IPS-15b (cell line): Measurements from ENCODE around the gene RAD51AP1.

Source experiments
- H3K27me3 ChIP-seq: one replicate; pipeline ENCODE4 v1.6.1; 2013; ENCODE audit warnings: low read length; ENCODE audit not compliant: control insufficient read depth, insufficient read depth
- H3K36me3 ChIP-seq: one replicate; pipeline ENCODE4 v1.6.1; 2013; ENCODE audit warnings: low read length; ENCODE audit not compliant: control insufficient read depth, insufficient read depth
- H3K4me1 ChIP-seq: one replicate; pipeline ENCODE4 v1.6.1; 2013; ENCODE audit warnings: mild to moderate bottlenecking, low read length; ENCODE audit not compliant: control insufficient read depth, insufficient read depth
- H3K4me3 ChIP-seq: one replicate; pipeline ENCODE4 v1.5.1; 2013; ENCODE audit warnings: low read depth, low read length
- H3K9ac ChIP-seq: one replicate; pipeline ENCODE4 v1.6.1; 2013; ENCODE audit warnings: low read depth, mild to moderate bottlenecking, low read length
- H3K9me3 ChIP-seq: one replicate; pipeline ENCODE4 v1.6.1; 2013; ENCODE audit warnings: mild to moderate bottlenecking, low read length; ENCODE audit not compliant: control insufficient read depth, insufficient read depth

The RAD51AP1 gene

DNA sequence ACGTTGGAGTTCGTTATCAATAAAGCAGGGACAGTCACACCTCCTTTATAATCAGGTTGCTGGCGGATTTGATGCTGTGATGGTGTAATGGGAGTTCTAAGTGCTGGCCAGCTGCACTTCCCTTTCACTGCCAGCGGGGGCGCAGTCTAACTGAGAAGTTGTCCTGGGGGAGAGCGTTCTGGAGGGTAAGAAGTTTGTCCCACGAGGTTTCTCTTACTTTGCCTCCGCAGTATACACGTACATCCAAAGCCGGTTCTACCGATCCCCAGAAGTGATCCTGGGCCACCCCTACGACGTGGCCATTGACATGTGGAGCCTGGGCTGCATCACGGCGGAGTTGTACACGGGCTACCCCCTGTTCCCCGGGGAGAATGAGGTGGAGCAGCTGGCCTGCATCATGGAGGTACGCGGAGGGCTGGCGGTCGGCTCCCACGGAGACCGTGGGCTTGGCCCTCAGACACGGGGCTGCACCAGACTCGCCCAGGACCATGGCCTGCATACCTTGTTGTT lies 66.0 kb downstream of the RAD51AP1 start:
- H3K9ac ChIP-seq = peak overlapping the region; percentile 73
- H3K4me3 ChIP-seq = peak overlapping the region; percentile 81
- peaks cover 7% of the 10 kb centered on the region for H3K4me1 ChIP-seq
- H3K36me3 ChIP-seq = no peaks in the 10 kb centered on the region
- peaks cover 2% of the 10 kb centered on the region for H3K27me3 ChIP-seq
- H3K9me3 ChIP-seq = no peaks in the 10 kb centered on the region

DNA sequence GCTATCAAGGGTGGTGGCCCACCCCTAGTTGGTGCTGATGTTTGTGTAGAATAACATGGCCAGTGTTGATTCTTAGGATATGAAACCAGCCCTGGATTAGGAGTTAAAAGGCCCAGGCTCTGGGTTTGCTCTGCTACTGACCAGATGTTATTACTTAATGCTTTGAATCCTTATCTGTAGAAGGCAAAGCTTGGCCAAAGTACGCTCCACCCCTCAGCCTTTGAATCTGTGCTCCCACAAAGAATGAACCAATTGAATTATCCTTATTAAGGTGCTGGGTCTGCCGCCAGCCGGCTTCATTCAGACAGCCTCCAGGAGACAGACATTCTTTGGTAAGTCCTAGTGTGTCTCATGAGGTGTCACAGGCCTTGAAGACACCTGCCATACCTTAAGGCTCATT lies 68.4 kb downstream of the RAD51AP1 start:
- Histone ChIP-seq H3K4me3 (no peak overlapping the region), H3K9ac (no peak overlapping the region), H3K27me3 (peaks cover 2% of the 10 kb centered on the region), H3K36me3 (no peaks in the 10 kb centered on the region), H3K4me1 (peaks cover 14% of the 10 kb centered on the region), H3K9me3 (no peaks in the 10 kb centered on the region)

DNA sequence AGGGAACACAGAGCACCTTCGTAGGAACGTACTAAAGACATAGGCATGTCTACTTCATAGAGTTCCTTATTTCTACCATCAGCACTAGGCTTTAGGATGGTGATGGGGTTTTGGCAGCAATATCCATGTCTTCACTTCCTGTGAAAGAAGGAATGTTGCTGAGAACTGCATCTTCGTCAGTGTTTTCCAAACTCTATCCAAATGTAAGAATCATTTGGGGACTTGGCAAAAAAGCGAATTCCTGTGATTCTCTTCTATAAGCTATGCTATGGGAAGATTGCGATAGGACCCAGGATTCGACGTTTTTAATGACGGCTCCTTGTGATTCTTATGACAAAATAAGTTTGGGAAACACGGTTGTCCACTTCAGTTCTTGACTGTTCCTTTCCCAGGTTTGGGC lies 70.4 kb downstream of the RAD51AP1 start:
- H3K9ac ChIP-seq = no peak overlapping the region
- H3K4me3 ChIP-seq = no peak overlapping the region
- peaks cover 14% of the 10 kb centered on the region for H3K4me1 ChIP-seq
- H3K36me3 ChIP-seq = peaks cover 4% of the 10 kb centered on the region
- H3K27me3 ChIP-seq = no peaks in the 10 kb centered on the region
- H3K9me3 ChIP-seq = no peaks in the 10 kb centered on the region
